ENCODE data around the gene WHAMM.
"Not testable (repeated sequence)": the region's sequence is repeated elsewhere in the genome, so short reads cannot be mapped to it uniquely, and the experiment has no call there.

The WHAMM gene

GRCh38 chr15:82840166-82840565, 30.7 kb downstream of the WHAMM start:
- DNase-seq, result no peak

GRCh38 chr15:82843566-82843965, 34.1 kb downstream of the WHAMM start:
- DNase-seq, result no peak

GRCh38 chr15:82845686-82846085, 36.3 kb downstream of the WHAMM start:
- no peak for DNase-seq

- no peak for DNase-seq
Observed at GRCh38 chr15:82846621-82847020, 37.2 kb downstream of the WHAMM start.

- no peak for DNase-seq
Observed at GRCh38 chr15:82847703-82848102, 38.3 kb downstream of the WHAMM start.

GRCh38 chr15:82848241-82848993, 39.0 kb downstream of the WHAMM start:
- DNase-seq, result no peak

- DNase-seq, result peak; percentile 17
Observed at GRCh38 chr15:82849556-82850512, 40.4 kb downstream of the WHAMM start.

GRCh38 chr15:82850731-82851130, 41.3 kb downstream of the WHAMM start:
- no peak for DNase-seq

- DNase-seq, result no peak
Observed at GRCh38 chr15:82851306-82851850, 42.0 kb downstream of the WHAMM start.

- no peak for DNase-seq
Observed at GRCh38 chr15:82851981-82852511, 42.6 kb downstream of the WHAMM start.

- peak; percentile 62 for DNase-seq
Observed at GRCh38 chr15:82852941-82853561, 43.6 kb downstream of the WHAMM start.

- DNase-seq, result no peak
Observed at GRCh38 chr15:82854554-82854953, 45.1 kb downstream of the WHAMM start.

- no peak for DNase-seq
Observed at GRCh38 chr15:82855286-82856100, 46.1 kb downstream of the WHAMM start.

GRCh38 chr15:82856397-82857170, 47.2 kb downstream of the WHAMM start:
- DNase-seq, result no peak

GRCh38 chr15:82858932-82859331, 49.5 kb downstream of the WHAMM start:
- no peak for DNase-seq

GRCh38 chr15:82862886-82863285, 53.5 kb downstream of the WHAMM start:
- DNase-seq, result no peak

GRCh38 chr15:82864967-82865366, 55.5 kb downstream of the WHAMM start:
- no peak for DNase-seq

- not testable (repeated sequence) for DNase-seq
Observed at GRCh38 chr15:82865581-82865980, 56.2 kb downstream of the WHAMM start.

GRCh38 chr15:82865981-82866380, 56.6 kb downstream of the WHAMM start:
- not testable (repeated sequence) for DNase-seq

GRCh38 chr15:82870727-82871320, 61.4 kb downstream of the WHAMM start:
- DNase-seq, result no peak

GRCh38 chr15:82871358-82871757, 61.9 kb downstream of the WHAMM start:
- DNase-seq, result no peak

Data from RPMI8226 (cell line).